Mesothelial cell of epicardium (in vitro differentiated cells): ENCODE results near the gene ANO10. TPM values are rescaled to one million over a fixed set of nuclear protein-coding genes. Genes with fewer than 3 reads are reported as not detected.

Source experiments
- DNase-seq, 2 experiments: peaks; one replicate each; pipeline ENCODE4 v3.0.0; 2021; ENCODE audit warnings: low spot score in 2 of 2; ENCODE audit not compliant: unreplicated experiment in 2 of 2
- H3K27ac Mint-ChIP-seq: 2 replicates; pipeline ENCODE4 v1.8.0; 2021; ENCODE audit warnings: mixed read lengths
- H3K27me3 Mint-ChIP-seq: 2 replicates; pipeline ENCODE4 v1.8.0; 2021; ENCODE audit warnings: low read depth, mixed read lengths
- H3K36me3 Mint-ChIP-seq: 2 replicates; pipeline ENCODE4 v1.8.0; 2021; ENCODE audit warnings: mixed read lengths
- H3K4me1 Mint-ChIP-seq: 2 replicates; pipeline ENCODE4 v1.8.0; 2021; ENCODE audit warnings: mixed read lengths
- H3K4me3 Mint-ChIP-seq: 2 replicates; pipeline ENCODE4 v1.8.0; 2021; ENCODE audit warnings: mild to moderate bottlenecking, moderate library complexity, mixed read lengths
- H3K9me3 Mint-ChIP-seq: 2 replicates; pipeline ENCODE4 v1.8.0; 2021; ENCODE audit warnings: mixed read lengths
- total RNA-seq: library from RNA; stranded (reverse); gene quantifications from 3 replicates; pipeline ENCODE4 v1.2.1, GENCODE V29; 2021
- TF ChIP-seq, protein P1 (sequence below): fragments of 200-600 bp; sonication (generic); IDR thresholded peaks from one replicate; pipeline ENCODE4 v1.5.0; 2021; ENCODE audit warnings: antibody characterized with exemption; ENCODE audit not compliant: unreplicated experiment

Gene ANO10
- total RNA-seq, 1 donor from 2014 or later = 29.8 TPM

DNA sequence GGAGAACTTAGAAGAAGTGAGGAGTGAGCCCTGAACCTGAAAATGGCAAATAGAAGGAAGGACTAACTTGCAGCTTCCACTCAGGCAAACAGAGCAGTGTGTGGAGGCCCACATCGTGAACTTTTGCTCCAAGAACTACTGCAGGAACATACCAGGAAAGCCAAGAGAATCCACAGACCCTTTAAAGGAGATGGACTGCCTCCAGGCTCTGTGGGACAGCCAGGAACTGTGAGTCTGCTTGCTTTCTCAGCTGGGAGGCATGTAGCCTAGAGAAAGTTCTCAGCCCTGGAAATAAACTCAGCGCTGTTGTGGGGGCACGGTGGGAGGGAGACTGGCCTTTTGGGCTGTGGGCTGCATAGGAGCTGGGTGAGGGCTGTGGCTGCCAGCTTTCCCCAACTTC, 242.5 kb downstream of the ANO10 start:
- H3K36me3 Mint-ChIP-seq = peaks cover 17% of the 10 kb centered on the region
- no peak overlapping the region for H3K4me3 Mint-ChIP-seq
- no peak for DNase-seq
- TF ChIP-seq, protein P1, sequence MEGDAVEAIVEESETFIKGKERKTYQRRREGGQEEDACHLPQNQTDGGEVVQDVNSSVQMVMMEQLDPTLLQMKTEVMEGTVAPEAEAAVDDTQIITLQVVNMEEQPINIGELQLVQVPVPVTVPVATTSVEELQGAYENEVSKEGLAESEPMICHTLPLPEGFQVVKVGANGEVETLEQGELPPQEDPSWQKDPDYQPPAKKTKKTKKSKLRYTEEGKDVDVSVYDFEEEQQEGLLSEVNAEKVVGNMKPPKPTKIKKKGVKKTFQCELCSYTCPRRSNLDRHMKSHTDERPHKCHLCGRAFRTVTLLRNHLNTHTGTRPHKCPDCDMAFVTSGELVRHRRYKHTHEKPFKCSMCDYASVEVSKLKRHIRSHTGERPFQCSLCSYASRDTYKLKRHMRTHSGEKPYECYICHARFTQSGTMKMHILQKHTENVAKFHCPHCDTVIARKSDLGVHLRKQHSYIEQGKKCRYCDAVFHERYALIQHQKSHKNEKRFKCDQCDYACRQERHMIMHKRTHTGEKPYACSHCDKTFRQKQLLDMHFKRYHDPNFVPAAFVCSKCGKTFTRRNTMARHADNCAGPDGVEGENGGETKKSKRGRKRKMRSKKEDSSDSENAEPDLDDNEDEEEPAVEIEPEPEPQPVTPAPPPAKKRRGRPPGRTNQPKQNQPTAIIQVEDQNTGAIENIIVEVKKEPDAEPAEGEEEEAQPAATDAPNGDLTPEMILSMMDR = no peak
- no peak overlapping the region for H3K27ac Mint-ChIP-seq
- no peaks in the 10 kb centered on the region for H3K4me1 Mint-ChIP-seq
- no peaks in the 10 kb centered on the region for H3K27me3 Mint-ChIP-seq
- H3K9me3 Mint-ChIP-seq = peaks cover 33% of the 10 kb centered on the region

DNA sequence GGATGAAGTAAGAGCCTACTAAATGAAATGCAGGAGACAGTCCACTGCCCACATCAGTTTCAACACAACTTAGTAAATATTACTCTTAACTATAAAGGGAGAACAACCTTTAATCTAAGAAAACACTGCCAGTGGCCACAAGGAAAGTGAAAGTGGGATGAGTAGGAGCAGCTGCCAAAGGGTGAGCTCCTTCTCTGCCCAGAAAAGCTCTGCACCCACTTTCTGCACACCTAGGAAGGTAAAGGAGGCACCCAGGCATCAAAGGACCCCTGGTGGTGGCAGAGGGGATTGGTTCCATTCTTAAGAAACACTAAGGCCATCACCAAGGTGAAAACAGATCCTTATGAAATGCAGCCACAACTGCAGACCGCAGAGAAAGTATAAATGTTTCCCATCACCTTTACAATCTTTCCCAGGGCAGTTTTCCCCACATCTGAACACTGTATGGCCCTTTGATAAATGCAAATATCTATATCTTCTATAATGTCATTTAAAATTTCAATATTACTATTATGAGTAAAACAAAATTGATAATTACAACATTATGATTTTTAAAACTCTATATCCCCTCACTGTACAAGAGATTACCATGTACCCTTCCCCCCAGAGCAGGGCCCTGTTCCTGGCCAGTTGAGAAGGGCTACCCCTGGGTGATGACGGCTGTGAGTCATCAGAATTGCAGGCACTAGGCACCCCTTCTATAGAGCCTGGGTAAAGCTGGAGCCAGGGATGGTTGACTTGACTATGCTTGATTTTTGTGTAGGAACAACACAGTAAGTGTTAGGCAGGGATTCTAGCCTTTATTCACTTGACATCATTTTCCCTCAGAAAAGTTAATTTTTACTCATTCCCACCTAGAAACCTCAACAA, 243.5 kb downstream of the ANO10 start:
- no peaks in the 10 kb centered on the region for H3K4me1 Mint-ChIP-seq
- no peak overlapping the region for H3K27ac Mint-ChIP-seq
- TF ChIP-seq, protein P1 = peak; percentile 70
- H3K36me3 Mint-ChIP-seq = peaks cover 17% of the 10 kb centered on the region
- H3K27me3 Mint-ChIP-seq = no peaks in the 10 kb centered on the region
- peaks cover 25% of the 10 kb centered on the region for H3K9me3 Mint-ChIP-seq
- H3K4me3 Mint-ChIP-seq = no peak overlapping the region
- no peak for DNase-seq

DNA sequence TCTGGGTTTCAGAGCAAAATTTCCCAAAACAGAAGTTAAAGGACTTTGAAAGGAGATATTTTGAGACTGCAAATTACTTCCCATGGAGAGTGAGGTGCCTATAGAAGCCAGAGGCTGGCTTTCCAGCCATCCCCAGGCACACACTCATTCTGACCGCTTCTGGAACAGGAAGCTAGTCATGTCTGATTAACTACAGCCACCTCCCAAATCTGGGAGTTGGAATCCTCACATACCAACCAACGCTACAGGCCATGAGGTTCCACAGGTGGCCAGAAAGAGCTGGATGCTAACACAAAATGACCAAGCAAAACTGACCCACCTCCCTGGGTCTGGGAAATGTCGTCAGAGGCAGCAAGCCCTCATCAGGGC, 248.3 kb downstream of the ANO10 start:
- no peak overlapping the region for H3K27ac Mint-ChIP-seq
- DNase-seq = no peak
- H3K36me3 Mint-ChIP-seq = no peaks in the 10 kb centered on the region
- H3K9me3 Mint-ChIP-seq = no peaks in the 10 kb centered on the region
- TF ChIP-seq, protein P1 = no peak
- no peaks in the 10 kb centered on the region for H3K27me3 Mint-ChIP-seq
- no peaks in the 10 kb centered on the region for H3K4me1 Mint-ChIP-seq
- H3K4me3 Mint-ChIP-seq = no peak overlapping the region

DNA sequence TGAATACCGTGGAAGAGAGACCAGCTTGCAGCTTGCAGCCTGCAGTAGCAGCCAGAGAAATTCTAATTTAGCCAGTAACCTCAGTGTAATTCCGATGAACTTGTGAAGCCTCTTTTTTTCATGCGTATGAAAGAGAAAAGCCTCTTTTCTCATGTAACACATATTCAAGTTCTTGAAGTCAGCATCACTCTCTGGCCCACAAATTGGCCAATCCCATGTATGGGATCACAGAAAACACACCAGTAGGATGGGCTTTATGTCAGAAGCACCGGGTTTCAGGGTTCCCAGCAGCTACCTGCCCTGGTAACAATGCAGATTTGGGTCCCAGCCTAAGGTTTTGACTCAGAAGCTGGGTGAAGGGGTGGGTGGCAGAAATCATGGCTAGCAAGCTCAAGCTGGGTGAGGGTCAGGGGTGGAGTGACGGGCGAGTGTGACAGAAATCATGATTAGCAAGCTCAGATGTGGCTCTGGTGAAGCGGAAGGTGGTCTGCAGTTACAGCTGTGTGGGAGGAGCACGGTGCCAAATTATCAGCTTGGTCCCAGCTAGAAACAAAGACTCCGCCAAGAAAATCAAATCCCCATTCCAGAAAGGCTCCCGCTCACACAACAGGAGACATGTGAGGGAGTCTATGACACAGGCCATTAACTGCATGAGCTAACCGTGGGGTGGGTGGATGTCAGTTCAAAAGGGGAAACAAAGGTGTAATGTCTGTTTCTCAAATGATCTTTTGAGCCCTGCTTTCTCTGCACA, 248.8 kb downstream of the ANO10 start:
- DNase-seq = no peak
- Mint-ChIP-seq H3K4me1 (no peaks in the 10 kb centered on the region), H3K27me3 (no peaks in the 10 kb centered on the region), H3K27ac (no peak overlapping the region), H3K4me3 (no peak overlapping the region), H3K36me3 (no peaks in the 10 kb centered on the region), H3K9me3 (no peaks in the 10 kb centered on the region)
- TF ChIP-seq, protein P1 = no peak

DNA sequence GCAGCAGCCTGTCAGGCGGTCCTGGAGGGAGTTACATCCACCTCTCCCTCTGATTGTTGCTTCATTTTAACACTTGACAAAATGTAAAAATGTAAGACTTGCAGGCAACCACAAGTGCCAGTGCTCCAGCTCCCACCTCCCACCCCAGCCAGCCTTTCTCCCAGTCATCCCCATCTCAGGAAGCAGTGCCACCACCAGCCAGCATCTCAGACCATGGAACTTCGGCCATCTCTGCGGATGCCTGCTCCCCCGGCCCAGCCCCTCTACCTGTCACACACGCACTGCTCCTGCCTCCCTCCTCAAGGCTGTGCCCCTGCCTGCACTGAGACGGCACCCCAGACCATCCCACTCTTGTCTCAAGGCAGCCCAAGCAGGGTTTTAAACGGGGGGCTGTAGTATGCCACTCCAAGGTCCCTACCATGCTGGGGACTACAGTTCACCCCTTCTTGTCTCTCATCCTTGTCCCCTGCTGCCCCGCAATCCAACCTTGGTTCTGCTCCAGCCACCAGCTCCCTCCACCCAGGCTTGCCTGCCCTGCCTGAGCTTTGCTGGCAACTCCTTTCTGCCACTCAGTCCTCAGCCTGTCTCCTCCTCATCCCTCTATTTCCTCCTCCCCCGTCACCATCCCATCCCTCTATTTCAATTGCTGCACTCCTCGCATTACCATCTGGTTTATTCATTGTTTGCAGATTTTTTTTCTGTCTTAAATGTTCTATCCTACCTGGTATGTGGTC, 249.6 kb downstream of the ANO10 start:
- H3K4me1 Mint-ChIP-seq = no peaks in the 10 kb centered on the region
- H3K36me3 Mint-ChIP-seq = no peaks in the 10 kb centered on the region
- H3K27ac Mint-ChIP-seq = no peak overlapping the region
- no peaks in the 10 kb centered on the region for H3K9me3 Mint-ChIP-seq
- H3K27me3 Mint-ChIP-seq = no peaks in the 10 kb centered on the region
- TF ChIP-seq, protein P1 = no peak
- DNase-seq = no peak
- H3K4me3 Mint-ChIP-seq = no peak overlapping the region
